GM18498 (cell line): ENCODE measurements around the gene LPCAT3.
"Not testable (repeated sequence)": the region's sequence is repeated elsewhere in the genome, so short reads cannot be mapped to it uniquely, and the experiment has no call there.

Experiments used
- ATAC-seq: cut with Tn5 transposase; IDR thresholded peaks from one replicate; pipeline ENCODE4 v1.9.1; 2021; ENCODE audit warnings: mild to moderate bottlenecking, moderate library complexity; ENCODE audit not compliant: unreplicated experiment

The LPCAT3 gene

DNA sequence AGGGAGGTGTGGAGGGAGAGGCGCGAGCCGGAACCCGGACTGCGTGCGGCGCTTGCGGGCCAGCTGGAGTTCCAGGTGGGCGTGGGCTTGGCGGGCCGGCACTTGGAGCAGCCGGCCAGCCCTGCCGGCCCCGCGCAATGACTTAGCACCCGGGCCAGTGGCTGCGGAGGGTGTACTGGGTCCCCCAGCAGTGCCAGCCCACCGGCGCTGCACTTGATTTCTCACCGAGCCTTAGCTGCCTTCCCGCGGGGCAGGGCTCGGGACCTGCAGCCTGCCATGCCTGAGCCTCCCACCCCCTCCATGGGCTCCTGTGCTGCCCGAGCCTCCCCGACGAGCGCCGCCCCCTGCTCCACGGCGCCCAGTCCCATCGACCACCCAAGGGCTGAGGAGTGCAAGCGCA, 19.1 kb upstream of the LPCAT3 start:
- not testable (repeated sequence) for ATAC-seq

- no peak for ATAC-seq
Observed at GRCh38 chr12:7035463-7035862, 17.2 kb upstream of the LPCAT3 start.

- no peak for ATAC-seq
Observed at GRCh38 chr12:7034464-7034863, 16.2 kb upstream of the LPCAT3 start.

GRCh38 chr12:7032990-7033389, 14.7 kb upstream of the LPCAT3 start:
- no peak for ATAC-seq

DNA sequence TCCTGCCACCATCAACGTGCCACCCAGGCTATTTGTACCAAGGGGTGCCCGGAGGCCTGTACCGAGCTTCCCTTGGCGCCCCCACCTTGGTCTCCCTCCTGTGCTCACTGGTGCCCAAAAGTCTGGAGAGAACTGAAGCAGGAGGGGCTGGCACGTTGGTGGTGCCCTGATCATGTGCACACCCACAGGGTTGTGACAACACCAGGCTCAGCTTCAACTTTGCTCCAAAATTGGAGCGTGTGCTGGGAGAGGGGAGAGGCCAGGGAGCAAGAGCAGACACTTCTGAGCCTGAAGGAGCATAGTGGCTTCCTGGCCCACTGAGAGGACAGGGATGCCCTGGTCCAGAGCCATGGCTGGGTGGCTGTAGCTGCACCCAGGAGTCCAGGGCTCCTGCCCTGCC, 13.0 kb upstream of the LPCAT3 start:
- no peak for ATAC-seq

- ATAC-seq: no peak
Observed at GRCh38 chr12:7026854-7027253, 8.6 kb upstream of the LPCAT3 start.

DNA sequence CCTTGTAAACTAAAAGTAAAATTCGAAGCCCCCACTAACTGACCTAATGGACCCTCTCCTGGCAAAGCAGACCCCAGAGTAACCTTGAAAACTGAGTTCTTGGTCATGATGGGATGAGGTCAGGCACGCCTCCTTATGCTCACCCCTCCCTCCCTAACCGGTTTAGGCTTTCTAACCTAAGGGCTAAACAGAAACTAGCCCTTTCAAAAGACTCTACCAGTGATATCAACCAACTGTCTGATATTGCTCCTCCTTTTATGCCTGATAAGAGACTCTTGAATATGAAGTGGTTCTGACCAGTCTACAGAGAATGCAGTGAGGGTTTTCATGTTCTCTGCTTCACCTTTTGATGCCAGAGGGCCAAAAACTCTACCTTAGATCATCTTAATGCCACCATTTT, 4.8 kb upstream of the LPCAT3 start:
- ATAC-seq: no peak

DNA sequence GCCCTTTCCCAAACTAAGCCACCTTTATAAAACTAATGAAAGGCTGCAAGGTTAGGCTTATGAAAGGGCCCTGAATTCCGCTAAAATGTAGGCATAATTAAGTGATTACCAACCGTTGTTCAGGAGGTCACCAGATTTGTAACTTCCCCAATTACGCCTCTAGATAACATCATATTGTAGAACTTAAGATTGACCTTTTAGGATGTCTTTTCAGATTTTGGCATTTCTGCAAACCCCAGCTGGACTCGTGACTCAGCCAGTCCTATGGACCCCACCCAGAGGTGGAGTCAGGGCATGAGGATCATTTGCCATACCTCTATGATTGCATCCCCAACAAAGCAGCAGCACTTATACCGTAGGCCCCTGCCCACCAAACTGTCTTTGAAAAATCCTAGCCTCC, 3.7 kb upstream of the LPCAT3 start:
- no peak for ATAC-seq

- ATAC-seq: no peak
Observed at GRCh38 chr12:7019043-7019569, 830 bp upstream of the LPCAT3 start.

- peak; percentile 29 for ATAC-seq
Observed at GRCh38 chr12:7017870-7018349, 366 bp downstream of the LPCAT3 start.

GRCh38 chr12:7016958-7017571, 1.2 kb downstream of the LPCAT3 start:
- ATAC-seq: no peak

GRCh38 chr12:7015555-7016370, 2.5 kb downstream of the LPCAT3 start:
- no peak for ATAC-seq

DNA sequence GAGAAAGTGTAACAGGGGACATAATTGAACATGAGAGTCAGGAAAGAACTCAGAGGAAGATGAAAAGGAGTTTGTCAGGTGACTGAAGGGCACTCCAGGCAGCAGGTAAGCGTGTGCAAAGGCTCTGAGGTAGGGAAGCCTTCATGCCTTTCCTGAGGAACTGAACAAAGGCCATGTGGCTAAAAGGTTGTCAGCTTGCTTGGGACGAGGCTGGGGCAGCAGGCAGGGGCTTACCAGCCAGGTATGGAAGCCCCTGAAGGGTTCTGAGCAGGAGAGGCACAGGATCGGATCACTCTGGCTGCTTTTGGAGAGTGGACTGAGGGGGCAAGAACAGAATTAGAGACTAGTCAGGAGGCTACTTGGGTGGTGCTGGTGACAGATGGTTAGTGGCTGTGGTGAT, 5.2 kb downstream of the LPCAT3 start:
- ATAC-seq: no peak

DNA sequence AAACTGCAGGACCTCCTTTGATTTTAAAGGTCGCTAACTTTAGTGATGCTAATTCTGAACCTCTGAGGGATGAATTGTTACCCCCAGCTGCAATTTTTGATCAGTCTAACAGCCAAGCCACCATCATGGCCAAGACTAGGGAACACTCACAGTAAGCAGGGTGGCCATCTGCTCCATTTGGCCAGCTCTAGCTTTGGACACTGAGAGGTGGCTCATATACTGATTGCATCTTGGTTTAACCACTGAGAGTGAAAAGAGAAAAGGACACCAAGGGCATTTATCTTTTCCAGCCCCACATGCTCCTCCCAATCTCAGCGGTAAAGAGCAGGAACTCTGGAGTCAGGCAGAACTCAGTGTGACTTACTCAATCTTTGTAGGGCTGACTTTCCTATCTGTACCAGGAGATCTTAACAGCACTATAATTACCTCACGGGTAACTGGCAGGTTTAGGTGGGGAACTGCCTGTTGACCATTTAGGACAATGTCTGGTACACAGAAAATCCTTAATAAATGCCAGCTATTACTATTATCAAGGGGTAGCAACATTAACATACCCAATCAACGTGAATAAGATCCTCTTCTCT, 6.2 kb downstream of the LPCAT3 start:
- ATAC-seq: no peak

- not testable (repeated sequence) for ATAC-seq
Observed at GRCh38 chr12:7011398-7011797, 6.9 kb downstream of the LPCAT3 start.

DNA sequence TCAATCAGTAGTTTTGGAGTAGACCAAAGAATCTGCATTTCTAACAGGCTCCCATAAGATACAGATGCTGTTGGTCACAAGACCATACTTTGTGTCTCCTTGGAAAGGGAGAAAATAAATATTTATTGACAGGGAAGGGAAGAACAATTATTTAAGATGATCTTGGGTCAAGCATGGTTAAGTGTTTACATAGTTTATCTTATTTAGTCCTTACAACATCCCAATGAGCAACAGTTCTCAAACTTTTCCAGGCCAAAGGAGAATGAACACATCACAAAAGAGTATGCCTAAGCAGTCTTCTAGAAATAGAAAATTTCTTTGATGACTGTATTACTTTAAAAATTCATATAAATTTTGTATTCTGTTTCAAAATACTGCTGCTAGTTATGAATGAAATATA, 8.8 kb downstream of the LPCAT3 start:
- ATAC-seq: no peak

DNA sequence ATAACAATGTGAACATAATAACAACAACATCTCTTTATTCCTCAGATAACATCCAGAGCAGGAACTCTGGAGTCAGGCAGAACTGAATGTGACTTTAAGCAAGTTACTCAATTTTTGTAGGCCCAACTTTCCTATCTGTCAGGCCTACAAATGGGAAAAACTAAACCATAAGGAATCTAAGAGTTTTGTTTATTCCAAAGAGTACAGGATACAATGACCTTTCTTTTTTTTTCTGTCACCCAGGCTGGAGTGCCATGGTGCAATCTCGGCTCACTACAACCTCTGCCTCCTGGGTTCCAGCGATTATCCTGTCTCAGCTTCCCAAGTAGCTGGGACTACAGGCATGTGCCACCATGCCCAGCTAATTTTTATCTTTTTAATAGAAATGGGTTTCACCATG, 9.4 kb downstream of the LPCAT3 start:
- ATAC-seq: no peak

DNA sequence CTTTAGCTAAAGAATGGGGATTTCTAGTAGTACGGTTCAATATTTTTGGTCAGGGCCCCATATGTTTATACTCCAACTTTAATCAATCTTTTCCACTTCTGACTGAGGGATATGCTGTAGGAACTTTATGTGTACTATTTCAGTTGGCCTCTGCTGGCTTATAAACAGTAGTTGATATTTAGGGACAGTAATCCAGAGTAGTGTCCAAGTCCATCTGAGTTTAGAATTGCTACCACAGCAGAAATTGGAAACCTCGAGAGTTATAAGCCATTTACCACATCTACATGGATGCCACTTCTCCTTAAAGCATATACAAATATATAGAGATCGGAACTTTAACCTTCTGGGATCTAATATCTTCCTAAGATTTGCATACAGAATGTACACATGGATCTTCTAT, 11.6 kb downstream of the LPCAT3 start:
- ATAC-seq: no peak

GRCh38 chr12:7005311-7005710, 13.0 kb downstream of the LPCAT3 start:
- no peak for ATAC-seq

- no peak for ATAC-seq
Observed at GRCh38 chr12:7004840-7005239, 13.4 kb downstream of the LPCAT3 start.

GRCh38 chr12:7004287-7004803, 13.9 kb downstream of the LPCAT3 start:
- ATAC-seq: no peak
